Neuronal stem cell (in vitro differentiated cells): Measurements from ENCODE around the gene TMC5.
A peak's percentile ranks its signal among the peaks of the same experiment; 100 is the strongest.

Source experiments
- DNase-seq: peaks from one replicate; pipeline ENCODE4 v3.0.0-alpha.2; 2013; ENCODE audit warnings: low spot score
- H2AFZ ChIP-seq: one replicate; pipeline ENCODE4 v1.6.1; 2013; ENCODE audit warnings: mild to moderate bottlenecking, low read length, inconsistent platforms
- H2AK5ac ChIP-seq: 2 replicates; pipeline ENCODE4 v1.6.1; 2013; ENCODE audit warnings: low read depth, mild to moderate bottlenecking, inconsistent platforms, low read length, moderate library complexity, mixed read lengths
- H2BK120ac ChIP-seq: 2 replicates; pipeline ENCODE4 v1.6.1; 2013; ENCODE audit warnings: low read depth, mild to moderate bottlenecking, inconsistent platforms, low read length, moderate library complexity, mixed read lengths
- H2BK12ac ChIP-seq: one replicate; pipeline ENCODE4 v1.6.1; 2013; ENCODE audit warnings: low read length, inconsistent platforms
- H2BK15ac ChIP-seq: 2 replicates; pipeline ENCODE4 v1.6.1; 2013; ENCODE audit warnings: mild to moderate bottlenecking, low read length, inconsistent platforms, mixed read lengths
- H2BK5ac ChIP-seq: one replicate; pipeline ENCODE4 v1.6.1; 2013; ENCODE audit warnings: inconsistent platforms, mild to moderate bottlenecking, low read length, moderate library complexity
- H3K14ac ChIP-seq: one replicate; pipeline ENCODE4 v1.6.1; 2013; ENCODE audit warnings: low read length, inconsistent platforms
- H3K18ac ChIP-seq: 2 replicates; pipeline ENCODE4 v1.6.1; 2013; ENCODE audit warnings: low read length, inconsistent platforms
- H3K23ac ChIP-seq: 2 replicates; pipeline ENCODE4 v1.6.1; 2013; ENCODE audit warnings: low read depth, mild to moderate bottlenecking, mixed read lengths, low read length, inconsistent platforms; ENCODE audit not compliant: poor library complexity
- H3K27ac ChIP-seq: replicated peaks from 3 replicates; pipeline ENCODE4 v1.5.1; 2013; ENCODE audit warnings: low read length, inconsistent platforms
- H3K27me3 ChIP-seq, 3 experiments: 2 replicates each; pipeline ENCODE4 v1.6.1; 2013; ENCODE audit warnings: low read length in 3 of 3, mild to moderate bottlenecking in 2 of 3, inconsistent platforms in 1 of 3, low read depth in 1 of 3, mixed read lengths in 1 of 3, moderate library complexity in 1 of 3; ENCODE audit not compliant: control insufficient read depth in 3 of 3, insufficient read depth in 3 of 3
- H3K36me3 ChIP-seq, 2 donors: replicated peaks in 1 of 2; 2 replicates each; pipeline ENCODE4 v1.6.1; 2013; ENCODE audit warnings: low read length in 2 of 2; ENCODE audit not compliant: control insufficient read depth in 2 of 2, insufficient read depth in 2 of 2
- H3K4ac ChIP-seq: 2 replicates; pipeline ENCODE4 v1.6.1; 2013; ENCODE audit warnings: inconsistent platforms, mild to moderate bottlenecking, low read length, moderate library complexity
- H3K4me1 ChIP-seq, 2 donors: 1 replicate in 1 of 2; 2 replicates in 1 of 2; pipeline ENCODE4 v1.6.1; 2013; ENCODE audit warnings: low read length in 2 of 2, low read depth in 1 of 2; ENCODE audit not compliant: control insufficient read depth in 2 of 2, insufficient read depth in 1 of 2
- H3K4me2 ChIP-seq: one replicate; pipeline ENCODE4 v1.6.1; 2013; ENCODE audit warnings: mild to moderate bottlenecking, low read length, inconsistent platforms; ENCODE audit not compliant: insufficient read depth, poor library complexity, severe bottlenecking
- H3K4me3 ChIP-seq, 2 donors: 2 replicates each; pipeline ENCODE4 v1.5.1; 2013; ENCODE audit warnings: low read length in 2 of 2, mild to moderate bottlenecking in 2 of 2, inconsistent platforms in 1 of 2, moderate library complexity in 1 of 2
- H3K79me1 ChIP-seq: one replicate; pipeline ENCODE4 v1.6.1; 2013; ENCODE audit warnings: low read depth, mild to moderate bottlenecking, inconsistent platforms, low read length, moderate library complexity
- H3K9ac ChIP-seq: one replicate; pipeline ENCODE4 v1.6.1; 2013; ENCODE audit warnings: mild to moderate bottlenecking, low read depth, low read length, inconsistent platforms; ENCODE audit not compliant: poor library complexity
- H3K9me3 ChIP-seq, 2 donors: replicated peaks in 1 of 2; 2 replicates each; pipeline versions ENCODE3 to v1.6.1; 2013; ENCODE audit warnings: low read length in 2 of 2, mild to moderate bottlenecking in 2 of 2, inconsistent platforms in 1 of 2, low read depth in 1 of 2, mixed read lengths in 1 of 2, moderate library complexity in 1 of 2; ENCODE audit not compliant: control insufficient read depth in 2 of 2, insufficient read depth in 1 of 2
- H4K8ac ChIP-seq: one replicate; pipeline ENCODE4 v1.6.1; 2013; ENCODE audit warnings: low read depth, mild to moderate bottlenecking, inconsistent platforms, low read length, moderate library complexity
- H4K91ac ChIP-seq: one replicate; pipeline ENCODE4 v1.6.1; 2013; ENCODE audit warnings: low read length, low read depth, mild to moderate bottlenecking, inconsistent platforms; ENCODE audit not compliant: poor library complexity
- WGBS, 2 donors: extraction: QIAGEN DNeasy Blood & Tissue Kit; methylation state at CpG; one replicate each; pipeline ENCODE4 v1.1.7; 2013; ENCODE audit warnings: missing lambda C conversion rate in 2 of 2, mixed read lengths in 1 of 2; ENCODE audit not compliant: insufficient read length in 2 of 2, insufficient replicate concordance in 1 of 2; ENCODE audit errors: extremely low coverage in 2 of 2; 5-methylcytosine and 5-hydroxymethylcytosine counted together

The TMC5 gene

GRCh38 chr16:19415461-19415860 is 2.2 kb upstream of the TMC5 start:
- Histone ChIP-seq H3K18ac (peak overlapping the region; percentile 15), H3K4me1 (peaks cover 2 to 5% of the 10 kb centered on the region in 2 donors), H3K9ac (no peak overlapping the region), H4K8ac (no peak overlapping the region), H4K91ac (no peak overlapping the region), H3K14ac (no peak overlapping the region), H3K4me2 (no peak overlapping the region), H3K9me3 (no peaks in the 10 kb centered on the region), H3K27me3 (peaks cover 0 to 20% (median 13%) of the 10 kb centered on the region in 3 experiments), H3K27ac (no peak overlapping the region), H3K4ac (no peak overlapping the region), H2BK12ac (no peak overlapping the region), H3K79me1 (no peaks in the 10 kb centered on the region), H2BK15ac (no peak overlapping the region), H3K4me3 (no peak overlapping the region), H2BK120ac (no peak overlapping the region), H3K23ac (no peak overlapping the region), H2AK5ac (no peak overlapping the region), H2AFZ (no peak overlapping the region), H3K36me3 (no peaks in the 10 kb centered on the region), H2BK5ac (no peak overlapping the region)
- DNase-seq: no peak
- no CpG with 5 or more reads among the region's 5 CpGs for WGBS, 2 donors

- no CpG with 5 or more reads among the region's 2 CpGs for WGBS, 2 donors
- Histone ChIP-seq H3K4ac (no peak overlapping the region), H2BK15ac (no peak overlapping the region), H3K9me3 (peaks cover 0 to 1% of the 10 kb centered on the region in 2 donors), H2AFZ (no peak overlapping the region), H3K36me3 (no peaks in the 10 kb centered on the region), H3K79me1 (no peaks in the 10 kb centered on the region), H3K18ac (no peak overlapping the region), H3K27ac (no peak overlapping the region), H3K4me1 (peaks cover 1 to 2% of the 10 kb centered on the region in 2 donors), H3K27me3 (peaks cover 0 to 16% (median 9%) of the 10 kb centered on the region in 3 experiments), H3K23ac (no peak overlapping the region), H3K9ac (no peak overlapping the region), H2AK5ac (no peak overlapping the region), H3K4me2 (no peak overlapping the region), H4K8ac (no peak overlapping the region), H2BK5ac (no peak overlapping the region), H3K4me3 (no peak overlapping the region), H3K14ac (no peak overlapping the region), H4K91ac (no peak overlapping the region), H2BK12ac (no peak overlapping the region), H2BK120ac (no peak overlapping the region)
- DNase-seq: no peak
Observed at GRCh38 chr16:19415918-19416317, 1.8 kb upstream of the TMC5 start.

- no peaks in the 10 kb centered on the region for H3K79me1 ChIP-seq
- H3K18ac ChIP-seq: no peak overlapping the region
- H2BK5ac ChIP-seq: no peak overlapping the region
- H3K4me1 ChIP-seq: no peaks in the 10 kb centered on the region
- H3K9me3 ChIP-seq: peaks cover 0 to 1% of the 10 kb centered on the region in 2 donors
- H3K4me2 ChIP-seq: no peak overlapping the region
- H3K4me3 ChIP-seq: no peak overlapping the region
- no peak overlapping the region for H2AK5ac ChIP-seq
- DNase-seq: no peak
- no peak overlapping the region for H3K23ac ChIP-seq
- no peak overlapping the region for H3K14ac ChIP-seq
- no peak overlapping the region for H2BK120ac ChIP-seq
- no peak overlapping the region for H3K9ac ChIP-seq
- H3K27me3 ChIP-seq: peaks cover 0 to 3% (median 0%) of the 10 kb centered on the region in 3 experiments
- no peak overlapping the region for H2AFZ ChIP-seq
- no peak overlapping the region for H3K27ac ChIP-seq
- H3K36me3 ChIP-seq: no peaks in the 10 kb centered on the region
- no peak overlapping the region for H2BK15ac ChIP-seq
- WGBS, 2 donors: no CpG with 5 or more reads among the region's 4 CpGs
- no peak overlapping the region for H3K4ac ChIP-seq
- H4K8ac ChIP-seq: no peak overlapping the region
- no peak overlapping the region for H2BK12ac ChIP-seq
- no peak overlapping the region for H4K91ac ChIP-seq
Observed at GRCh38 chr16:19418200-19418599, 517 bp downstream of the TMC5 start.

GRCh38 chr16:19419698-19420075 is 2.0 kb downstream of the TMC5 start:
- no peak overlapping the region for H2AK5ac ChIP-seq
- peaks cover 0 to 3% (median 0%) of the 10 kb centered on the region in 3 experiments for H3K27me3 ChIP-seq
- no peak overlapping the region for H4K91ac ChIP-seq
- H3K4me1 ChIP-seq: no peaks in the 10 kb centered on the region
- WGBS, 2 donors: no CpG with 5 or more reads among the region's 9 CpGs
- no peak overlapping the region for H4K8ac ChIP-seq
- H2BK5ac ChIP-seq: no peak overlapping the region
- no peak overlapping the region for H3K18ac ChIP-seq
- H3K27ac ChIP-seq: no peak overlapping the region
- H3K79me1 ChIP-seq: no peaks in the 10 kb centered on the region
- H3K4me2 ChIP-seq: no peak overlapping the region
- no peak overlapping the region for H3K4me3 ChIP-seq
- H3K36me3 ChIP-seq: no peaks in the 10 kb centered on the region
- no peak overlapping the region for H3K9ac ChIP-seq
- no peak overlapping the region for H3K4ac ChIP-seq
- H3K14ac ChIP-seq: no peak overlapping the region
- no peak overlapping the region for H2BK15ac ChIP-seq
- DNase-seq: no peak
- no peak overlapping the region for H2AFZ ChIP-seq
- H3K23ac ChIP-seq: no peak overlapping the region
- no peak overlapping the region for H2BK12ac ChIP-seq
- H2BK120ac ChIP-seq: no peak overlapping the region
- H3K9me3 ChIP-seq: peaks cover 0 to 1% of the 10 kb centered on the region in 2 donors
